Keratinocyte (primary cell): ENCODE measurements around the gene GPX4. TPM values are rescaled to one million over a fixed set of nuclear protein-coding genes. Genes with fewer than 3 reads are reported as not detected.
A peak's percentile ranks its signal among the peaks of the same experiment; 100 is the strongest.

ENCODE experiments used
- DNase-seq: peaks from one replicate; pipeline ENCODE4 v3.0.0-alpha.2; 2011; ENCODE audit warnings: low read depth, missing footprints, low spot score
- FAIRE-seq: peaks from 2 replicates; lab custom pipeline; 2011; peaks lifted over from hg19 to GRCh38; lab: Jason Lieb, UNC
- H2AFZ ChIP-seq: 2 replicates; pipeline ENCODE4 v1.6.0; 2012; ENCODE audit warnings: low read length, control low read depth, inconsistent platforms; ENCODE audit not compliant: control insufficient read depth
- H3K27ac ChIP-seq: 2 replicates; pipeline ENCODE4 v1.5.1; 2011; ENCODE audit warnings: low read length; ENCODE audit not compliant: control insufficient read depth, insufficient read depth
- H3K27me3 ChIP-seq: 3 replicates; pipeline ENCODE4 v1.6.0; 2011; ENCODE audit warnings: low read length; ENCODE audit not compliant: control insufficient read depth, insufficient read depth; ENCODE audit errors: extremely low read depth
- H3K36me3 ChIP-seq, 2 experiments: 2 replicates in 1 of 2; 3 replicates in 1 of 2; pipeline ENCODE4 v1.5.1; 2011; ENCODE audit warnings: low read length in 2 of 2, mild to moderate bottlenecking in 1 of 2; ENCODE audit not compliant: control insufficient read depth in 2 of 2, insufficient read depth in 2 of 2; ENCODE audit errors: extremely low read depth in 1 of 2
- H3K4me1 ChIP-seq: 3 replicates; pipeline ENCODE4 v1.5.1; 2011; ENCODE audit warnings: low read length; ENCODE audit not compliant: control insufficient read depth, insufficient read depth; ENCODE audit errors: extremely low read depth
- H3K4me2 ChIP-seq: 3 replicates; pipeline ENCODE4 v1.6.0; 2011; ENCODE audit warnings: low read depth, low read length; ENCODE audit not compliant: control insufficient read depth, insufficient read depth; ENCODE audit errors: extremely low read depth
- H3K4me3 ChIP-seq, 3 experiments: fragments of 200-600 bp in 1 of 3; sonication (generic) in 1 of 3; 2 replicates in 2 of 3; 3 replicates in 1 of 3; pipeline ENCODE4 v1.5.1; 2011 to 2016; ENCODE audit warnings: low read length in 3 of 3, mild to moderate bottlenecking in 3 of 3, control low read depth in 2 of 3, inconsistent platforms in 1 of 3, low read depth in 1 of 3, mixed read lengths in 1 of 3, mixed run types in 1 of 3, moderate library complexity in 1 of 3; ENCODE audit not compliant: control insufficient read depth in 2 of 3, insufficient read depth in 2 of 3; ENCODE audit errors: extremely low read depth in 1 of 3
- H3K79me2 ChIP-seq: 2 replicates; pipeline ENCODE4 v1.6.0; 2012; ENCODE audit warnings: low read length; ENCODE audit not compliant: control insufficient read depth, insufficient read depth
- H3K9ac ChIP-seq: 3 replicates; pipeline ENCODE4 v1.6.0; 2011; ENCODE audit warnings: low read length; ENCODE audit not compliant: control insufficient read depth, insufficient read depth; ENCODE audit errors: extremely low read depth
- H3K9me1 ChIP-seq: 3 replicates; pipeline ENCODE4 v1.6.0; 2011; ENCODE audit warnings: low read length; ENCODE audit not compliant: control insufficient read depth, insufficient read depth; ENCODE audit errors: extremely low read depth
- H3K9me3 ChIP-seq: 2 replicates; pipeline ENCODE4 v1.5.1; 2012; ENCODE audit warnings: low read depth, low read length; ENCODE audit not compliant: control insufficient read depth
- H4K20me1 ChIP-seq: 3 replicates; pipeline ENCODE4 v1.6.0; 2011; ENCODE audit warnings: low read length; ENCODE audit not compliant: control insufficient read depth, insufficient read depth; ENCODE audit errors: extremely low read depth
- CTCF ChIP-seq, 3 experiments: IDR thresholded peaks in 1 of 3; conservative IDR thresholded peaks in 1 of 3; optimal IDR thresholded peaks in 1 of 3; 2 replicates in 2 of 3; 3 replicates in 1 of 3; pipeline versions ENCODE3 to v1.5.1; 2011; ENCODE audit warnings: low read length in 3 of 3, mild to moderate bottlenecking in 3 of 3, moderate library complexity in 2 of 3, control low read depth in 1 of 3, inconsistent platforms in 1 of 3; ENCODE audit not compliant: insufficient read depth in 2 of 3; ENCODE audit errors: extremely low read depth in 1 of 3
- EZH2 ChIP-seq: IDR thresholded peaks from one replicate; pipeline ENCODE4 v1.6.1; 2012; ENCODE audit warnings: inconsistent platforms, mild to moderate bottlenecking, low read length, moderate library complexity
- dilution Hi-C: fragments of 300-500 bp; cut with MboI; formaldehyde crosslinking; loops from one replicate; pipeline ENCODE4 v1.7.0; 2020; ENCODE audit warnings: low sequenced_read_pairs; ENCODE audit not compliant: extremely low pct_ligation_motif_present
- polyA plus RNA-seq, 5 experiments: library from polyadenylated mRNA; depleted of rRNA in 3 of 5; stranded (reverse) in 3 of 5; stranded (forward) in 1 of 5; unstranded in 1 of 5; fragments of >200 nt; gene quantifications; 1 replicate in 1 of 5; 2 replicates in 3 of 5; 3 replicates in 1 of 5; pipeline versions ENCODE4 v1.2.1 to v1.2.3, GENCODE V29; 2011 to 2012; ENCODE audit warnings: missing spikeins in 2 of 5, low read depth in 1 of 5, low replicate concordance in 1 of 5

The GPX4 gene
- polyA plus RNA-seq, 1 donor (not counting 4 experiments of a cell fraction or from before 2014, with no cell fraction given), result 193 TPM

- TF ChIP-seq CTCF (optimal IDR thresholded peaks at IDR 0.05 in 1 of 3, IDR thresholded peaks at IDR 0.05 in 1 of 3, conservative IDR thresholded peaks at IDR 0.05 in 1 of 3; ENCODE audit: extremely low read depth in 1 of 3, insufficient read depth in 2 of 3, low read length in 3 of 3), result peak in 1 of 3 experiments; percentile 38
- TF ChIP-seq EZH2, result no peak
Measured at GRCh38 chr19:1104311-1105007, 665 bp downstream of the GPX4 start.

GRCh38 chr19:1105008-1105872 is 1.4 kb downstream of the GPX4 start:
- no peaks in the 10 kb centered on the region for H3K9me1 ChIP-seq
- no peaks in the 10 kb centered on the region for H4K20me1 ChIP-seq
- no peaks in the 10 kb centered on the region for H3K27me3 ChIP-seq
- no peak for TF ChIP-seq EZH2
- TF ChIP-seq CTCF (optimal IDR thresholded peaks at IDR 0.05 in 1 of 3, IDR thresholded peaks at IDR 0.05 in 1 of 3, conservative IDR thresholded peaks at IDR 0.05 in 1 of 3; ENCODE audit: extremely low read depth in 1 of 3, insufficient read depth in 2 of 3, low read length in 3 of 3), result peak in 1 of 3 experiments; percentile 2
- DNase-seq (no peak), FAIRE-seq (no peak)
- peaks cover 2% of the 10 kb centered on the region for H3K79me2 ChIP-seq
- no peaks in the 10 kb centered on the region for H3K9me3 ChIP-seq
- H3K9ac ChIP-seq, result peak overlapping the region; percentile 81
- H3K36me3 ChIP-seq, result peaks cover 8 to 12% of the 10 kb centered on the region in 2 experiments
- no peak overlapping the region for H2AFZ ChIP-seq
- dilution Hi-C loops, result no loop called here
- H3K4me3 ChIP-seq, result peak overlapping the region; percentile 54 to 73 (median 72)
- H3K4me2 ChIP-seq, result peak overlapping the region; percentile 81
- peaks cover 26% of the 10 kb centered on the region for H3K4me1 ChIP-seq
- H3K27ac ChIP-seq, result peak overlapping the region; percentile 63

More at GRCh38 chr19:1104311-1105007, 665 bp downstream of the GPX4 start:
- H3K9me3 ChIP-seq, result peaks cover 2% of the 10 kb centered on the region
- no peak overlapping the region for H2AFZ ChIP-seq
- H3K79me2 ChIP-seq, result peaks cover 2% of the 10 kb centered on the region
- dilution Hi-C loops, result no loop called here
- peaks cover 26% of the 10 kb centered on the region for H3K4me1 ChIP-seq
- H3K36me3 ChIP-seq, result peaks cover 6 to 8% of the 10 kb centered on the region in 2 experiments
- H3K4me3 ChIP-seq, result peak overlapping the region; percentile 62 to 73 (median 72)
- H3K9me1 ChIP-seq, result no peaks in the 10 kb centered on the region
- peak overlapping the region; percentile 81 for H3K4me2 ChIP-seq
- H3K27ac ChIP-seq, result peak overlapping the region; percentile 69
- no peaks in the 10 kb centered on the region for H3K27me3 ChIP-seq
- peak overlapping the region; percentile 81 for H3K9ac ChIP-seq
- FAIRE-seq (no peak), DNase-seq (no peak)
- no peaks in the 10 kb centered on the region for H4K20me1 ChIP-seq
